Mucosa of descending colon (tissue), 3 donors: ENCODE results near the gene SPSB4. TPM values are rescaled to one million over a fixed set of nuclear protein-coding genes. Genes with fewer than 3 reads are reported as not detected.

Experiments used
- ATAC-seq: fragments of 200-7000 bp; cut with Tn5 transposase; one replicate; pipeline ENCODE4 v1.9.1; 2020; ENCODE audit warnings: mild to moderate bottlenecking, moderate library complexity
- DNase-seq, 3 donors: peaks; one replicate each; pipeline ENCODE4 v3.0.0-alpha.2; 2020
- H3K36me3 ChIP-seq: fragments of 200-600 bp; one replicate; pipeline ENCODE4 v1.8.0; 2021; ENCODE audit warnings: low read depth, mild to moderate bottlenecking
- H3K4me1 ChIP-seq: fragments of 200-600 bp; one replicate; pipeline ENCODE4 v1.8.0; 2021; ENCODE audit warnings: low read depth, mild to moderate bottlenecking
- H3K4me3 ChIP-seq: fragments of 200-600 bp; one replicate; pipeline ENCODE4 v1.8.0; 2021; ENCODE audit warnings: mild to moderate bottlenecking
- H3K9me3 ChIP-seq: fragments of 200-600 bp; one replicate; pipeline ENCODE4 v1.8.0; 2021; ENCODE audit warnings: mild to moderate bottlenecking
- intact Hi-C, 2 donors: fragments of 100-400 bp; cut with DNase I in 1 of 2; cut with micrococcal nuclease in 1 of 2; formaldehyde crosslinking; loops; one replicate each; pipeline versions ENCODE4 v1.11.0 to v1.11.1; 2022; cut with DNase I, micrococcal nuclease
- total RNA-seq, 3 donors: library from RNA; stranded (reverse); fragmentation: NEBNext Ultra II Directional in 2 of 3; extraction: Animal tissue kit (Norgen Biotek cat#: 25700) in 2 of 3; gene quantifications; one replicate each; pipeline versions ENCODE4 v1.2.1 to v1.2.4, GENCODE V29; 2021 to 2023
- TF ChIP-seq, protein P1 (sequence below): fragments of 200-600 bp; IDR thresholded peaks from one replicate; pipeline ENCODE4 v1.8.0; 2022; ENCODE audit warnings: antibody characterized with exemption, mild to moderate bottlenecking
- donor health status: DM: no; HTN: no; CAD: no; lungs with moderate emphysema.
- donor health status: DM: no; HTN: no; CAD: no.
- donor health status: DM: no; HTN: yes; CAD: no.

The SPSB4 gene
- total RNA-seq, 3 donors from 2014 or later, result 0.10 to 0.85 (median 0.17) TPM

GRCh38 chr3:141178026-141178425 is 126.9 kb downstream of the SPSB4 start:
- TF ChIP-seq, protein P1, sequence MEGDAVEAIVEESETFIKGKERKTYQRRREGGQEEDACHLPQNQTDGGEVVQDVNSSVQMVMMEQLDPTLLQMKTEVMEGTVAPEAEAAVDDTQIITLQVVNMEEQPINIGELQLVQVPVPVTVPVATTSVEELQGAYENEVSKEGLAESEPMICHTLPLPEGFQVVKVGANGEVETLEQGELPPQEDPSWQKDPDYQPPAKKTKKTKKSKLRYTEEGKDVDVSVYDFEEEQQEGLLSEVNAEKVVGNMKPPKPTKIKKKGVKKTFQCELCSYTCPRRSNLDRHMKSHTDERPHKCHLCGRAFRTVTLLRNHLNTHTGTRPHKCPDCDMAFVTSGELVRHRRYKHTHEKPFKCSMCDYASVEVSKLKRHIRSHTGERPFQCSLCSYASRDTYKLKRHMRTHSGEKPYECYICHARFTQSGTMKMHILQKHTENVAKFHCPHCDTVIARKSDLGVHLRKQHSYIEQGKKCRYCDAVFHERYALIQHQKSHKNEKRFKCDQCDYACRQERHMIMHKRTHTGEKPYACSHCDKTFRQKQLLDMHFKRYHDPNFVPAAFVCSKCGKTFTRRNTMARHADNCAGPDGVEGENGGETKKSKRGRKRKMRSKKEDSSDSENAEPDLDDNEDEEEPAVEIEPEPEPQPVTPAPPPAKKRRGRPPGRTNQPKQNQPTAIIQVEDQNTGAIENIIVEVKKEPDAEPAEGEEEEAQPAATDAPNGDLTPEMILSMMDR, result no peak
- Histone ChIP-seq H3K9me3 (no peaks in the 10 kb centered on the region), H3K36me3 (no peaks in the 10 kb centered on the region), H3K4me3 (no peak overlapping the region), H3K4me1 (no peaks in the 10 kb centered on the region)
- no peak for DNase-seq
- intact Hi-C loops, result no loop called here
- ATAC-seq, result no peak

- intact Hi-C loops, result no loop called here
- no peaks in the 10 kb centered on the region for H3K36me3 ChIP-seq
- no peak overlapping the region for H3K4me3 ChIP-seq
- H3K9me3 ChIP-seq, result no peaks in the 10 kb centered on the region
- ATAC-seq (no peak), DNase-seq (no peak)
- no peaks in the 10 kb centered on the region for H3K4me1 ChIP-seq
- TF ChIP-seq, protein P1, result no peak
Measured at GRCh38 chr3:141178551-141178950, 127.4 kb downstream of the SPSB4 start.

- DNase-seq (no peak), ATAC-seq (no peak)
- Histone ChIP-seq H3K4me3 (no peak overlapping the region), H3K36me3 (no peaks in the 10 kb centered on the region), H3K4me1 (no peaks in the 10 kb centered on the region), H3K9me3 (no peaks in the 10 kb centered on the region)
- intact Hi-C loops, result no loop called here
- TF ChIP-seq, protein P1, result no peak
Measured at GRCh38 chr3:141179983-141180382, 128.8 kb downstream of the SPSB4 start.

- intact Hi-C loops, result no loop called here
- Histone ChIP-seq H3K4me3 (no peak overlapping the region), H3K36me3 (no peaks in the 10 kb centered on the region), H3K9me3 (no peaks in the 10 kb centered on the region), H3K4me1 (no peaks in the 10 kb centered on the region)
- ATAC-seq (no peak), DNase-seq (no peak)
- TF ChIP-seq, protein P1, result no peak
Measured at GRCh38 chr3:141181196-141181595, 130.0 kb downstream of the SPSB4 start.

GRCh38 chr3:141181819-141182218 is 130.7 kb downstream of the SPSB4 start:
- intact Hi-C loops, result no loop called here
- H3K9me3 ChIP-seq, result no peaks in the 10 kb centered on the region
- TF ChIP-seq, protein P1, result no peak
- no peaks in the 10 kb centered on the region for H3K4me1 ChIP-seq
- H3K4me3 ChIP-seq, result no peak overlapping the region
- ATAC-seq (no peak), DNase-seq (no peak)
- H3K36me3 ChIP-seq, result no peaks in the 10 kb centered on the region

DNA sequence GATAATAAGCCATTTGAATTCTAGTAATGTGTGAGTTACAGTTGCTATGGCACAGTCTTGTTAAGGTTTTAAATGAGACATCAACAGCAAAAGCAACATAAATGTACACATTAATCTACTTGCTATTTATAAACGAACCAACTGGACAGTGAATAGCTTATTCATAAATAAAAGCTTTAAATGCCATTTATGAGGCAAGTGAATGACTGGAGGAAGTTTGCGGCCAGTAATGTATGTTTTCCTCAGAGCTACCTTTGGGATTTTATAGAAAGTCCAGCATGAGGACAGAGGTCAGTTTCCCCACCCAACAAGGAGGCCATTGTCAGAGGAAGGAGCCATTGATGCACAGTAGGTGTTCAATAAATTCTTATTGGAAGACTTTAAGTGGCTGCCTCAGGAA is 132.5 kb downstream of the SPSB4 start:
- no peaks in the 10 kb centered on the region for H3K4me1 ChIP-seq
- H3K36me3 ChIP-seq, result no peaks in the 10 kb centered on the region
- intact Hi-C loops, result no loop called here
- no peaks in the 10 kb centered on the region for H3K9me3 ChIP-seq
- no peak for ATAC-seq
- no peak overlapping the region for H3K4me3 ChIP-seq
- TF ChIP-seq, protein P1, result no peak
- no peak for DNase-seq
